HCT116 (cell line): ENCODE results near the gene BCKDK. TPM values are rescaled to one million over a fixed set of nuclear protein-coding genes. Genes with fewer than 3 reads are reported as not detected.

Experiments
- ATAC-seq: fragments of 200-7000 bp; cut with Tn5 transposase; 2 replicates; pipeline ENCODE4 v1.9.1; 2020; ENCODE audit warnings: mild to moderate bottlenecking, moderate library complexity
- BruUV-seq: library from RNA; stranded (reverse); fragments of 400-500 nt; replicated peaks from 2 replicates; lab custom pipeline; 2021; lab: Mats Ljungman, UMichigan
- CTCF ChIA-PET: fragments of 300-600 bp; sonication (Branson Sonifier 250); formaldehyde crosslinking; loops from one replicate; lab custom pipeline; 2021; ENCODE audit warnings: antibody characterized with exemption; lab: Charles Lee
- POLR2A ChIA-PET: fragments of 300-600, 350-600 bp; sonication (Branson Sonifier 250); formaldehyde crosslinking; loops from one replicate; lab custom pipeline; 2021; ENCODE audit warnings: antibody characterized with exemption; lab: Charles Lee
- RAD21 ChIA-PET, 2 experiments: fragments of 300-600 bp; sonication (Branson Sonifier 250); formaldehyde crosslinking; loops; one replicate each; lab custom pipeline; 2023; ENCODE audit warnings: low total read pairs in 2 of 2; ENCODE audit not compliant: uncharacterized antibody in 2 of 2, unreplicated experiment in 2 of 2, low non-redundant PET in 1 of 2; lab: Charles Lee
- DNase-seq: peaks from one replicate; pipeline ENCODE4 v3.0.0-alpha.2; 2010; ENCODE audit warnings: low read depth, low spot score
- H2AFZ ChIP-seq: fragments of 200-600 bp; shearing (Covaris generic), sonication (generic); 2 replicates; pipeline ENCODE4 v1.6.1; 2017; ENCODE audit warnings: low read depth, mixed run types, mixed read lengths, antibody characterized with exemption, low read length; ENCODE audit not compliant: poor library complexity, severe bottlenecking
- H3K27ac ChIP-seq: 2 replicates; pipeline ENCODE4 v1.5.1; 2012; ENCODE audit warnings: low read depth, low read length
- H3K27me3 ChIP-seq: fragments of 200-600 bp; sonication (generic); 2 replicates; pipeline ENCODE4 v1.6.1; 2016; ENCODE audit warnings: mixed run types, low read length, mixed read lengths; ENCODE audit not compliant: insufficient read depth
- H3K36me3 ChIP-seq, 2 experiments: fragments of 200-500 bp in 1 of 2; fragments of 200-600 bp in 1 of 2; sonication (Bioruptor generic) in 1 of 2; sonication (generic) in 1 of 2; 2 replicates each; pipeline versions ENCODE4 v1.5.1 to v1.6.1; 2014 to 2016; ENCODE audit warnings: low read length in 2 of 2, inconsistent platforms in 1 of 2, mixed read lengths in 1 of 2, mixed run types in 1 of 2; ENCODE audit not compliant: insufficient read depth in 2 of 2, control insufficient read depth in 1 of 2
- H3K4me1 ChIP-seq, 2 experiments: fragments of 200-600 bp in 1 of 2; sonication (generic) in 1 of 2; 2 replicates each; pipeline versions ENCODE4 v1.5.1 to v1.6.1; 2012 to 2017; ENCODE audit warnings: low read length in 2 of 2, inconsistent platforms in 1 of 2, mild to moderate bottlenecking in 1 of 2, mixed read lengths in 1 of 2, mixed run types in 1 of 2, moderate library complexity in 1 of 2; ENCODE audit not compliant: insufficient read depth in 2 of 2, control insufficient read depth in 1 of 2
- H3K4me2 ChIP-seq: fragments of 200-600 bp; sonication (generic); 2 replicates; pipeline ENCODE4 v1.6.1; 2017; ENCODE audit warnings: mixed run types, low read length, mixed read lengths
- H3K4me3 ChIP-seq, 2 experiments: fragments of 200-600 bp in 1 of 2; sonication (generic) in 1 of 2; replicated peaks in 1 of 2; 2 replicates each; pipeline ENCODE4 v1.5.1; 2011 to 2016; ENCODE audit warnings: low read length in 2 of 2, control low read depth in 1 of 2, low read depth in 1 of 2, mild to moderate bottlenecking in 1 of 2, mixed read lengths in 1 of 2, mixed run types in 1 of 2
- H3K79me2 ChIP-seq: fragments of 200-600 bp; sonication (generic); 2 replicates; pipeline ENCODE4 v1.6.1; 2017; ENCODE audit warnings: mild to moderate bottlenecking, mixed run types, low read length, moderate library complexity, mixed read lengths; ENCODE audit not compliant: insufficient read depth
- H3K9ac ChIP-seq: fragments of 200-600 bp; sonication (generic); 2 replicates; pipeline ENCODE4 v1.6.1; 2016; ENCODE audit warnings: low read length, mixed read lengths
- H3K9me2 ChIP-seq: fragments of 200-600 bp; sonication (generic), shearing (Covaris generic); 2 replicates; pipeline ENCODE4 v1.6.1; 2017; ENCODE audit warnings: mixed run types, mild to moderate bottlenecking, moderate library complexity; ENCODE audit not compliant: insufficient read depth
- H3K9me3 ChIP-seq, 2 experiments: fragments of 200-500 bp in 1 of 2; fragments of 200-600 bp in 1 of 2; sonication (Bioruptor generic) in 1 of 2; sonication (generic) in 1 of 2; 2 replicates each; pipeline ENCODE4 v1.6.1; 2014 to 2017; ENCODE audit warnings: low read length in 2 of 2, mixed read lengths in 2 of 2, inconsistent platforms in 1 of 2, low read depth in 1 of 2, mild to moderate bottlenecking in 1 of 2, mixed run types in 1 of 2, moderate library complexity in 1 of 2; ENCODE audit not compliant: control insufficient read depth in 1 of 2, insufficient read depth in 1 of 2
- H4K20me1 ChIP-seq: fragments of 200-600 bp; sonication (generic), shearing (Covaris generic); 2 replicates; pipeline ENCODE4 v1.6.1; 2017; ENCODE audit warnings: mixed run types, mild to moderate bottlenecking, moderate library complexity; ENCODE audit not compliant: insufficient read depth
- ELF1 ChIP-seq: IDR thresholded peaks from 2 replicates; pipeline ENCODE4 v1.6.1; 2012; ENCODE audit warnings: low read depth, borderline replicate concordance
- POLR2A ChIP-seq: IDR thresholded peaks from 2 replicates; pipeline ENCODE4 v1.7.0; 2011; ENCODE audit warnings: borderline replicate concordance; ENCODE audit not compliant: insufficient read depth, insufficient read length; ENCODE audit errors: extremely low read depth
- YY1 ChIP-seq: IDR thresholded peaks from 2 replicates; pipeline ENCODE4 v1.6.1; 2011; ENCODE audit warnings: low read length, low read depth, moderate library complexity, mild to moderate bottlenecking; ENCODE audit not compliant: insufficient replicate concordance; ENCODE audit errors: extremely low read depth
- intact Hi-C: fragments of 100-400 bp; cut with micrococcal nuclease; formaldehyde crosslinking; loops from 2 replicates; pipeline ENCODE4 v1.10.0; 2022
- total RNA-seq: library from RNA; stranded (reverse); gene quantifications from one replicate; pipeline ENCODE4 v1.2.1, GENCODE V29; 2021; ENCODE audit not compliant: unreplicated experiment
- TF ChIP-seq, protein P1 (sequence below), 3 experiments: fragments of 200-600 bp in 1 of 3; sonication (generic) in 1 of 3; IDR thresholded peaks in 2 of 3; conservative IDR thresholded peaks in 1 of 3; 2 replicates each; pipeline ENCODE4 v1.5.1; 2012 to 2017; ENCODE audit warnings: low read depth in 2 of 3, low read length in 2 of 3, antibody characterized with exemption in 1 of 3, borderline replicate concordance in 1 of 3, control low read depth in 1 of 3, mild to moderate bottlenecking in 1 of 3, mixed read lengths in 1 of 3, mixed run types in 1 of 3, moderate library complexity in 1 of 3; ENCODE audit not compliant: insufficient read depth in 1 of 3
- TF ChIP-seq, protein P2 (sequence below): IDR thresholded peaks from 2 replicates; pipeline ENCODE4 v1.6.1; 2012

The BCKDK gene
- total RNA-seq, 1 experiment from 2014 or later, result 60.7 TPM

GRCh38 chr16:31094088-31094423 is 14.1 kb upstream of the BCKDK start:
- H3K27ac ChIP-seq, result peak overlapping the region; percentile 85
- H3K79me2 ChIP-seq, result peaks cover 36% of the 10 kb centered on the region
- H3K36me3 ChIP-seq, result peaks cover 0 to 8% of the 10 kb centered on the region in 2 experiments; a peak in 3 of 4 replicates
- H3K9me2 ChIP-seq, result no peaks in the 10 kb centered on the region
- H3K4me1 ChIP-seq, result peaks cover 13 to 27% of the 10 kb centered on the region in 2 experiments
- H3K9ac ChIP-seq, result peak overlapping the region; percentile 91
- ChIA-PET RAD21 (interaction anchor here in 1 of 2 experiments (1.2 kb wide), 1 partner anchor 108 kb away, joined by 5 read pairs; the partner anchor contains the start of gene HSD3B7), POLR2A (interaction anchor here (1.0 to 4.7 kb wide), 3 partner anchors 23 to 41 kb away, joined by 3 to 17 read pairs (median 8); partner anchors contain the start of gene KAT8), CTCF (no interaction called here)
- intact Hi-C loops, result loop anchor here (1.0 to 10.0 kb wide), 4 partner anchors 21 to 139 kb away; partner anchors contain the start of gene SETD1A
- no peaks in the 10 kb centered on the region for H3K27me3 ChIP-seq
- H4K20me1 ChIP-seq, result no peaks in the 10 kb centered on the region
- H3K9me3 ChIP-seq, result no peaks in the 10 kb centered on the region
- H3K4me2 ChIP-seq, result peak overlapping the region; percentile 99
- H3K4me3 ChIP-seq, result peak overlapping the region; percentile 88 to 98
- peak; percentile 12 for ATAC-seq
- H2AFZ ChIP-seq, result no peak overlapping the region
- TSS peak; percentile 59 for BruUV-seq
- TF ChIP-seq YY1, result peak; percentile 0
- TF ChIP-seq, protein P1, sequence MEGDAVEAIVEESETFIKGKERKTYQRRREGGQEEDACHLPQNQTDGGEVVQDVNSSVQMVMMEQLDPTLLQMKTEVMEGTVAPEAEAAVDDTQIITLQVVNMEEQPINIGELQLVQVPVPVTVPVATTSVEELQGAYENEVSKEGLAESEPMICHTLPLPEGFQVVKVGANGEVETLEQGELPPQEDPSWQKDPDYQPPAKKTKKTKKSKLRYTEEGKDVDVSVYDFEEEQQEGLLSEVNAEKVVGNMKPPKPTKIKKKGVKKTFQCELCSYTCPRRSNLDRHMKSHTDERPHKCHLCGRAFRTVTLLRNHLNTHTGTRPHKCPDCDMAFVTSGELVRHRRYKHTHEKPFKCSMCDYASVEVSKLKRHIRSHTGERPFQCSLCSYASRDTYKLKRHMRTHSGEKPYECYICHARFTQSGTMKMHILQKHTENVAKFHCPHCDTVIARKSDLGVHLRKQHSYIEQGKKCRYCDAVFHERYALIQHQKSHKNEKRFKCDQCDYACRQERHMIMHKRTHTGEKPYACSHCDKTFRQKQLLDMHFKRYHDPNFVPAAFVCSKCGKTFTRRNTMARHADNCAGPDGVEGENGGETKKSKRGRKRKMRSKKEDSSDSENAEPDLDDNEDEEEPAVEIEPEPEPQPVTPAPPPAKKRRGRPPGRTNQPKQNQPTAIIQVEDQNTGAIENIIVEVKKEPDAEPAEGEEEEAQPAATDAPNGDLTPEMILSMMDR (IDR thresholded peaks at IDR 0.05 in 2 of 3, conservative IDR thresholded peaks at IDR 0.05 in 1 of 3; ENCODE audit: borderline replicate concordance in 1 of 3, insufficient read depth in 1 of 3, low read depth in 2 of 3, low read length in 2 of 3), result no peak
- TF ChIP-seq ELF1, result no peak
- no peak for TF ChIP-seq POLR2A
- TF ChIP-seq, protein P2, sequence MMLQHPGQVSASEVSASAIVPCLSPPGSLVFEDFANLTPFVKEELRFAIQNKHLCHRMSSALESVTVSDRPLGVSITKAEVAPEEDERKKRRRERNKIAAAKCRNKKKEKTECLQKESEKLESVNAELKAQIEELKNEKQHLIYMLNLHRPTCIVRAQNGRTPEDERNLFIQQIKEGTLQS, result no peak
- no peak for DNase-seq
